Measurements from ENCODE around the gene MAPK7. TPM values are rescaled to one million over a fixed set of nuclear protein-coding genes. Genes with fewer than 3 reads are reported as not detected.

MAPK7 gene
- total RNA-seq, 1 experiment from 2014 or later = 20.8 TPM

DNA sequence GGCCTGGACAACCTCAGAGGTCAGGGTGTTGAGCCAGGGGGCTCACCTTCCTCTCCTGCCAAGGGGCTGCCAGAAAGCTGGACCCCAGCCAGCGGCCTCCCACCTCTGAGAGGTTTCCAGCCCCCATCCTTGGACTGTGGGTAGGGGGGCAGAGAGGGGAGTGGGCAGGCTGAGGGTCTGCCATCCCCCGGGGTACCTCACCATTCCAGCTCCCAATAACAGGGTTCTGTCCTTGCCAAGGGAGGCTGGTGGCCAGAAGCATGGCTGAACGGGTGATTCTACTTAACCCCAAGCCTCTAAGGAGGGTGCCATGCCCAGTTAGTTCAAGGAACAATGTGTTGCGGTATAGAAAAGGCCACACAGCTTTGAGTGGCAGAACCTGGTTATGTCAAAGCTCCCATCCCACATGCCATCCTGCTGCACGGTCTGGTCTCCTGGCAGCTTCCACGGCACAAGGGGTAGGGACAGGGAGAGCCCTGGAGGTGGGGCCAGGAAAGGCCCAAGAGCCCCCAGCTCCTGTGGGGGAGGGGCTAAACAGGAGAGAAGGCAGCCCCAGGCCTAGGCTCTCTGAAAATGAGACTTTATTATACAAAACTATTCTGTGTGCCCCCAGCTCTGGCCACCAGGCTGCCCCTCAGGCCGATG, 35.6 kb upstream of the MAPK7 start:
- peaks cover 38% of the 10 kb centered on the region for H3K4me1 ChIP-seq
- peak in 1 of 2 experiments; percentile 24 for DNase-seq
- no peaks in the 10 kb centered on the region for H3K9me3 Mint-ChIP-seq (ENCODE audit: unreplicated experiment)
- TF ChIP-seq, protein P1, sequence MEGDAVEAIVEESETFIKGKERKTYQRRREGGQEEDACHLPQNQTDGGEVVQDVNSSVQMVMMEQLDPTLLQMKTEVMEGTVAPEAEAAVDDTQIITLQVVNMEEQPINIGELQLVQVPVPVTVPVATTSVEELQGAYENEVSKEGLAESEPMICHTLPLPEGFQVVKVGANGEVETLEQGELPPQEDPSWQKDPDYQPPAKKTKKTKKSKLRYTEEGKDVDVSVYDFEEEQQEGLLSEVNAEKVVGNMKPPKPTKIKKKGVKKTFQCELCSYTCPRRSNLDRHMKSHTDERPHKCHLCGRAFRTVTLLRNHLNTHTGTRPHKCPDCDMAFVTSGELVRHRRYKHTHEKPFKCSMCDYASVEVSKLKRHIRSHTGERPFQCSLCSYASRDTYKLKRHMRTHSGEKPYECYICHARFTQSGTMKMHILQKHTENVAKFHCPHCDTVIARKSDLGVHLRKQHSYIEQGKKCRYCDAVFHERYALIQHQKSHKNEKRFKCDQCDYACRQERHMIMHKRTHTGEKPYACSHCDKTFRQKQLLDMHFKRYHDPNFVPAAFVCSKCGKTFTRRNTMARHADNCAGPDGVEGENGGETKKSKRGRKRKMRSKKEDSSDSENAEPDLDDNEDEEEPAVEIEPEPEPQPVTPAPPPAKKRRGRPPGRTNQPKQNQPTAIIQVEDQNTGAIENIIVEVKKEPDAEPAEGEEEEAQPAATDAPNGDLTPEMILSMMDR (IDR thresholded peaks at IDR 0.05; ENCODE audit: insufficient read depth in 1 of 2, low read depth in 1 of 2, low read length in 1 of 2, severe bottlenecking in 1 of 2, unreplicated experiment in 1 of 2) = no peak
- ChIA-PET CTCF (no interaction called here), POLR2A (no interaction called here)
- H3K36me3 Mint-ChIP-seq (ENCODE audit: insufficient read depth, unreplicated experiment) = peaks cover 18% of the 10 kb centered on the region
- BruUV-seq (replicated peaks) = no TSS peak
- no peaks in the 10 kb centered on the region for H3K36me3 ChIP-seq (ENCODE audit: control insufficient read depth, insufficient read depth, low read length)
- no peaks in the 10 kb centered on the region for H3K9me3 ChIP-seq
- H3K4me3 Mint-ChIP-seq (ENCODE audit: unreplicated experiment) = no peak overlapping the region
- H3K27ac Mint-ChIP-seq (ENCODE audit: unreplicated experiment) = no peak overlapping the region
- intact Hi-C loops (cut with micrococcal nuclease; ENCODE audit: unreplicated experiment) = no loop called here
- no peaks in the 10 kb centered on the region for H3K27me3 Mint-ChIP-seq (ENCODE audit: insufficient read depth, unreplicated experiment)
- H3K4me3 ChIP-seq (ENCODE audit: low read depth, low read length) = no peak overlapping the region
- H3K4me1 Mint-ChIP-seq (ENCODE audit: low read depth, unreplicated experiment) = peaks cover 19% of the 10 kb centered on the region
- no peaks in the 10 kb centered on the region for H3K27me3 ChIP-seq (replicated peaks; ENCODE audit: control insufficient read depth, insufficient read depth, low read length)

DNA sequence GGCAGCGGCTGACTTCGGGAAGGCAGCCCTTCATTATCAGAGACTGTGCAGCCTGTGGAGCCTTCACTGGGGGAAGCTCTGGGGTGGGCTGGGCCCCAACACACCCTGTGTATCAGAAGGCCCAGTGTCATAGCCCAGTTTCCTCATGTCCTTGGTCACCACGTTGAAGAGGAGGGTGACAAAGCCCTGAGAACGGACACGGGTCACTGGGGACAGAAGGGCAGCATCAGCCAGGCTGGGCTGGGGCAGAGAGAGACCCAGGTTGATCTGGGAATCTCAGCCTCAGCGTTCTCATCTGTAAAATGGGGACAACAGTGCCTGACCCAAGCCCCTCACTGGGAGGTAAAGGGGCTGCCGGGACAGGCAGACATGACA, 35.1 kb upstream of the MAPK7 start:
- H3K4me1 Mint-ChIP-seq (ENCODE audit: low read depth, unreplicated experiment) = peaks cover 19% of the 10 kb centered on the region
- no peaks in the 10 kb centered on the region for H3K9me3 ChIP-seq
- H3K4me1 ChIP-seq = peaks cover 33% of the 10 kb centered on the region
- intact Hi-C loops (cut with micrococcal nuclease; ENCODE audit: unreplicated experiment) = no loop called here
- TF ChIP-seq, protein P1 (IDR thresholded peaks at IDR 0.05; ENCODE audit: insufficient read depth in 1 of 2, low read depth in 1 of 2, low read length in 1 of 2, severe bottlenecking in 1 of 2, unreplicated experiment in 1 of 2) = no peak
- CTCF ChIA-PET = no interaction called here
- no peaks in the 10 kb centered on the region for H3K27me3 ChIP-seq (replicated peaks; ENCODE audit: control insufficient read depth, insufficient read depth, low read length)
- BruUV-seq (replicated peaks) = no TSS peak
- no peaks in the 10 kb centered on the region for H3K27me3 Mint-ChIP-seq (ENCODE audit: insufficient read depth, unreplicated experiment)
- H3K27ac Mint-ChIP-seq (ENCODE audit: unreplicated experiment) = no peak overlapping the region
- DNase-seq = peak in 1 of 2 experiments; percentile 21
- no peaks in the 10 kb centered on the region for H3K36me3 ChIP-seq (ENCODE audit: control insufficient read depth, insufficient read depth, low read length)
- peaks cover 18% of the 10 kb centered on the region for H3K36me3 Mint-ChIP-seq (ENCODE audit: insufficient read depth, unreplicated experiment)
- H3K4me3 ChIP-seq (ENCODE audit: low read depth, low read length) = no peak overlapping the region
- H3K9me3 Mint-ChIP-seq (ENCODE audit: unreplicated experiment) = no peaks in the 10 kb centered on the region
- POLR2A ChIA-PET = no interaction called here
- no peak overlapping the region for H3K4me3 Mint-ChIP-seq (ENCODE audit: unreplicated experiment)

DNA sequence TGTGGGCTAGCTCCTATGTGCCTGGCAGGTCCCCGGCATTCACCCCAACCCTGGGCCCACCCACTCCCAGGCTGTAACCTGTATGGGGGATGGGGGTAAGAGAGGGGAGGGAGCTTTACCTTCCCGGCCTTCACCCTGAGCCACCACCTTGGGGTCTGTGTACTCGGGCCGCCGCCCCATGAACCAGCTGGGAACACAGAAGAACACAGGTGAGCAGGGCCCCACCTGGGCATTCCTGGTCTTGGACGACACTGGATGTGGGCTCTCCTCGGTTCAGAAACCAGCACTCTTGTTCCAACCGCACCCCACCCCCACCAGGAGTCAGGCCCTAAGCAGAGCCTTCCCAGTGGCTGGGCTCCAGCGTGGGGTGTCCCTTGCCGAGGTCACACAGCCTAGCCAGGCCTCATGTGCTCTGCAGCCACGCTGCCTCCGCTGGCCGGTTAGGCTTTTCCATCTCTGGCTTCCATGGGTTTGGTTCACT, 34.6 kb upstream of the MAPK7 start:
- no peaks in the 10 kb centered on the region for H3K36me3 ChIP-seq (ENCODE audit: control insufficient read depth, insufficient read depth, low read length)
- TF ChIP-seq, protein P1 (IDR thresholded peaks at IDR 0.05; ENCODE audit: insufficient read depth in 1 of 2, low read depth in 1 of 2, low read length in 1 of 2, severe bottlenecking in 1 of 2, unreplicated experiment in 1 of 2) = no peak
- no peaks in the 10 kb centered on the region for H3K27me3 Mint-ChIP-seq (ENCODE audit: insufficient read depth, unreplicated experiment)
- H3K36me3 Mint-ChIP-seq (ENCODE audit: insufficient read depth, unreplicated experiment) = peaks cover 18% of the 10 kb centered on the region
- intact Hi-C loops (cut with micrococcal nuclease; ENCODE audit: unreplicated experiment) = no loop called here
- no peaks in the 10 kb centered on the region for H3K9me3 ChIP-seq
- POLR2A ChIA-PET = no interaction called here
- CTCF ChIA-PET = no interaction called here
- peak in 1 of 2 experiments; percentile 37 for DNase-seq
- H3K4me3 ChIP-seq (ENCODE audit: low read depth, low read length) = no peak overlapping the region
- BruUV-seq (replicated peaks) = no TSS peak
- peaks cover 19% of the 10 kb centered on the region for H3K4me1 Mint-ChIP-seq (ENCODE audit: low read depth, unreplicated experiment)
- peaks cover 28% of the 10 kb centered on the region for H3K4me1 ChIP-seq
- no peaks in the 10 kb centered on the region for H3K27me3 ChIP-seq (replicated peaks; ENCODE audit: control insufficient read depth, insufficient read depth, low read length)
- no peaks in the 10 kb centered on the region for H3K9me3 Mint-ChIP-seq (ENCODE audit: unreplicated experiment)
- H3K27ac Mint-ChIP-seq (ENCODE audit: unreplicated experiment) = no peak overlapping the region
- no peak overlapping the region for H3K4me3 Mint-ChIP-seq (ENCODE audit: unreplicated experiment)
